ENCODE results near the gene STAC2.
"Not testable (repeated sequence)": the region's sequence is repeated elsewhere in the genome, so short reads cannot be mapped to it uniquely, and the experiment has no call there.

STAC2 gene

DNA sequence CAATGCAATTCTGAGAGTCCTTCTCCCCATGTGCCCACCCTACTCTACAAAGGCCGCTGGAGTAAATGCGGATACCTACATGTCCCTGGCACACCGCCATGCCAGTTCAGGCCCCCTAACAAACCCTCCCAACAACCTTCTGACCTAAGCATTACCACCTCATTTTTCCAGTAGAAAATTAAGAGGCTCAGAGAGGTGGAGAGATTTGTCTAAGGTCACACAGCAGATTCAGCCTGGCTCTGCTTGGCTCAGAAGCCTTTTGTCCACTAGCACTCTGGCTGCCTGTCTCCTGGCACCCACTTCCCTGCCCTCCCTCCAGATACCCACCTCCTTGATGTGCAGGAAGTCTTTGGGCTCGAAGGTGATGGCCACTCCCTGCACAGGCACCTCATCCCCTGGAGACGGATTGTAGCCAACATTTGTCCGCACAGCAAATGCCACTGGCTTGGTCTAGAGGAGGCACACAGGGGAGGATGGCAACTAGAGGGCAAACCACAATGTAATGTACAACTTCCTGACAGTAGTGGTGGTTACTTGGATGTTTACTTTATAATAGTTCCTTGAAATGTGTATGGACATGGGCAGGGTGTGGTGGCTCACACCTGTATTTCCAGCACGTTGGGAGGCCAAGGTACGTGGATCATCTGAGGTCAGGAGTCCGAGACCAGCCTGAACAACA lies 38.5 kb downstream of the STAC2 start:
- DNase-seq (ENCODE audit: low read depth in 2 of 2), result no peak

- no peak for DNase-seq (ENCODE audit: low read depth in 2 of 2)
Measured at GRCh38 chr17:39186481-39187002, 39.2 kb downstream of the STAC2 start.

GRCh38 chr17:39183720-39184119 lies 42.0 kb downstream of the STAC2 start:
- no peak for DNase-seq (ENCODE audit: low read depth in 2 of 2)

- no peak for DNase-seq (ENCODE audit: low read depth in 2 of 2)
Measured at GRCh38 chr17:39183045-39183444, 42.7 kb downstream of the STAC2 start.

GRCh38 chr17:39181303-39181702 lies 44.4 kb downstream of the STAC2 start:
- DNase-seq (ENCODE audit: low read depth in 2 of 2), result no peak

DNA sequence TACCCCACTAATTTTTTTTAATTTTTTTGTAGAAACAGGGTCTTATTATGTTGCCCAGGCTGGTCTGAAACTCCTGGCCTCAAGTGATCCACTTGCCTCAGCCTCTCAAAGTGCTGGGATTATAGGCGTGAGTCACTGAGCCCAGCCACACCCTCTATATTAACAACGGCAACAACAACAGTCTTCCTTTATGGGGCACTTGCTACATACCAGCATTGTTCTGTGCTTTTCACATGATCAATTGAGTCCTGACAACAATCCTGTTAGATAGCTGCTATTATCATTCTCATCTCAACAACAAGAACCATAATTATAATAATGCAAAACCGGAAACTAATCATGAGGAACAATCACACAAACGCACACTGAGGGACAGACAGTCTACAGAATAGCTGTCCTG lies 47.2 kb downstream of the STAC2 start:
- no peak for DNase-seq (ENCODE audit: low read depth in 2 of 2)

- DNase-seq (ENCODE audit: low read depth in 2 of 2), result no peak
Measured at GRCh38 chr17:39177256-39177655, 48.5 kb downstream of the STAC2 start.

DNA sequence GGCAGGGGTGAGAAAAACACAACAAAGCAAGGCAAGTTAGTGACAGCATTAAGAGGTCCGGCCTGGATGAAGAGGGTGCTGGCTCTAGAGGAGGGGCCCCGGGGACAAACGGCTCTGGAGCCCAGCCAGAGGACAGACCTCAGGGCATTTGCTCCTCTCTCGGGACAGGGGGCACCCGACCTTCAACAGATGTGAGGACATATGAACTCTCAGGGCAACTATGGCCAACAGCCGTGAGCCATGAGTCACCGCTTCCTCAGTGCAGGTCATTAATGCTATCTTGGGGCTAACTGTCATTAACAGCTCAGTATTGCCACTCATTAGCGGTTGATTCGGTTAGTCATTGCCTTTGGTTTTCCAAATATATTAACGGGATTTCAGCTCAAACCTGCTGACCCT lies 50.1 kb downstream of the STAC2 start:
- DNase-seq (ENCODE audit: low read depth in 2 of 2), result no peak

GRCh38 chr17:39174920-39175694 lies 50.6 kb downstream of the STAC2 start:
- peak; percentile 64 to 72 for DNase-seq (ENCODE audit: low read depth in 2 of 2)

DNA sequence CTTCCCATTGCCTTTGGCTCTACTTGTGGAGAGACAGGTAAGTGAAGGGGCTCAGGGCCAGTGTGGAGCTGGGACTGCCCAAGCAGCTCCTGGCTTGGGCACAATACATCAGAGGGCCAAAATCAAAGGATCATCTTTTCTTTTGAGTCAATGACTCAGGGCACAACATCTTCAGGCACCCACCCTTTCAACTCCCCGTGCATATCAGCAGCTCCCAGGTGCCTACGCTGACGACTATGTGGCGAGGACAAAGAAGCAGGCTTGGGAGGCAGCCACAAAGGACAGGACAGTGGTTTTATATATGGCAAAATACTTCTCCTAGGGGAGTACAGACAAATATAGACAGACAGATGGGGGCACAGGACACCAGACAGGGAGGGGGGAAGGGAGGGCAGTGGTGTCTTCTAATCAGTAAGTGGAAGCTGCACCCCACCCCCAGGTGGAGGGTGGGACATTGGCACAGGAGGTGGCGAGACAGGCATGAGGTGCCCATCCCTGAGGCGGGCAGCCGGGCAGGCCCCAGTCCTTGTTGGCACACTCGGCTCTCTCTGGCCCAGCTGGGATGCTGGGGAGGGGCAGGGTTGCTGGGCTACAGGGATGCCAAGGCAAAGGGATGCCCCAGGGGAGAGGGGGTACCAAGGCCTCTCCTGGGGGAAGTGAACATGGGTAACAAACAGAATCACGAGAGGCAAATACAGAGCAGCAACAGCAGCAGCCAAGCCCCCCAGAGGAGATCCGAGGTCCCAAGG lies 52.0 kb downstream of the STAC2 start:
- no peak for DNase-seq (ENCODE audit: low read depth in 2 of 2)

- DNase-seq (ENCODE audit: low read depth in 2 of 2), result no peak
Measured at GRCh38 chr17:39173080-39173479, 52.7 kb downstream of the STAC2 start.

DNA sequence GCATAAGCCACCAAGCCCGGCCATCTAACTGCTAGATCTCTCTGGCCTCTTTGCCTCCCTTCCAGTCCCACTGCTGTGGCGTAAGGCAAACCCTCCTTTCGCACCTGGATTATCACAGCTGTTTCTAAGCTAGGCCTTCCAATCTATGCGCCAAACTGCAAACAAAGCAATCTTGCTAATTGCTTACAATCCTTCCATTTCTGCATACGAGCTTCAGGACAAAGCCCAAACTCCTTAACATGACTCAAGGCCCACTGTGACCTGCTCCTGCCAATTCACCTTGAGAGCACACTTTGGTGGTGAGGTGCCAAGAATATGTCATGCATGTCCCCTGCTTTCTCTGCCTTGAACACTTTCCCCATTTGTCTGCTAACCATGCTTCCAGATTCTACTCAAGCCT lies 53.8 kb downstream of the STAC2 start:
- DNase-seq (ENCODE audit: low read depth in 2 of 2), result no peak

GRCh38 chr17:39170558-39170957 lies 55.2 kb downstream of the STAC2 start:
- DNase-seq (ENCODE audit: low read depth in 2 of 2), result no peak

GRCh38 chr17:39170109-39170508 lies 55.6 kb downstream of the STAC2 start:
- no peak for DNase-seq (ENCODE audit: low read depth in 2 of 2)

DNA sequence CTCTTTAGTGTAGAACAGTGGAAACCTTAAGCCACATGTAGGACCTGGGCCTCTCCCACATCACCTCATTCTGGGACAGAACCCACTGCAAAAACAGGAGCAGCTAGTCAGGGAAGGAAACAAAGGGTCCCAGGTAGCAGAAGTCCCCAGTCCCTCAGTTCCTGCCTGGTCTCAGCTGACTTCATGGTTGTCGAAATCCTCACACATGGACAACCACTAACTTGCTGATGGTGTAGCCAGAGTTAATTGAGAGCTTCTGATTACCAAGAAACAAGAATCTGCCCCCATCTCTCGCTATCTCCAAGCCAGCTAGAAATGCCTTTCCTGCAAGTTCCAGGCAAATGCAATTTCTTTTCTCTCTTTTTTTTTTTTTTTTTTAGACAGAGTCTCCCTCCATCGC lies 56.2 kb downstream of the STAC2 start:
- DNase-seq (ENCODE audit: low read depth in 2 of 2), result no peak

DNA sequence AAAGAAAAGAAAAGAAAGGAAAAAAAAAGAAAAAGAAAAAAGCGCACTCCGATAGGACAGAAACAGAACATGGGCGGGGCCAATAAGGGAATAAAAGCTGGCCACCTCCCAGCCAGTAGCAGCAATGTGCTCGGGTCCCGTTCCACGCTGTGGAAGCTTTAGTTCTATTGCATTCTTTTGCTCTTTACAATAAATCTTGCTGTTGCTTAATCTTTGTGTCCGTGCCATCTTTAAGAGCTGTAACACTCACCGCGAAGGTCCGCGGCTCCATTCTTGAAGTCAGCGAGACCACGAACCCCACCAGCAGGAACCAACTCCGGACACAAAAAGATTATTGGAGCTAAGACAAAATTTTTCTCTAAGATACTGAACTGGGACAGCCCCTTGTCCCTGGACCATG lies 56.6 kb downstream of the STAC2 start:
- DNase-seq (ENCODE audit: low read depth in 2 of 2), result no peak

DNA sequence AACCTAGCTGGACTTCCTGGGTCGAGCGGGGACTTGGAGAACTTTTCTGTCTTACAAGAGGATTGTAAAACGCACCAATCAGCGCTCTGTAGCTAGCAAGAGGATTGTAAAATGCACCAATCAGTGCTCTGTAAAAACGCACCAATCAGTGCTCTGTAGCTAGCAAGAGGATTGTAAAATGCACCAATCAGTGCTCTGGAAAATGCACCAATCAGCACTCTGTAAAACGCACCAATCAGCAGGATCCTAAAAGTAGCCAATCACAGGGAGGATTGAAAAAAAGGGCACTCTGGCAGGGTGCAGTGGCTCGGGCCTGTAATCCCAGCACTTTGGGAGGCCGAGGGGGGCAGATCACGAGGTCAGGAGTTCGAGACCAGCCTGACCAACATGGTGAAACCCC lies 57.2 kb downstream of the STAC2 start:
- DNase-seq (ENCODE audit: low read depth in 2 of 2), result not testable (repeated sequence)

- DNase-seq (ENCODE audit: low read depth in 2 of 2), result no peak
Measured at GRCh38 chr17:39167476-39167875, 58.3 kb downstream of the STAC2 start.

GRCh38 chr17:39166437-39167335 lies 59.1 kb downstream of the STAC2 start:
- no peak for DNase-seq (ENCODE audit: low read depth in 2 of 2)

DNA sequence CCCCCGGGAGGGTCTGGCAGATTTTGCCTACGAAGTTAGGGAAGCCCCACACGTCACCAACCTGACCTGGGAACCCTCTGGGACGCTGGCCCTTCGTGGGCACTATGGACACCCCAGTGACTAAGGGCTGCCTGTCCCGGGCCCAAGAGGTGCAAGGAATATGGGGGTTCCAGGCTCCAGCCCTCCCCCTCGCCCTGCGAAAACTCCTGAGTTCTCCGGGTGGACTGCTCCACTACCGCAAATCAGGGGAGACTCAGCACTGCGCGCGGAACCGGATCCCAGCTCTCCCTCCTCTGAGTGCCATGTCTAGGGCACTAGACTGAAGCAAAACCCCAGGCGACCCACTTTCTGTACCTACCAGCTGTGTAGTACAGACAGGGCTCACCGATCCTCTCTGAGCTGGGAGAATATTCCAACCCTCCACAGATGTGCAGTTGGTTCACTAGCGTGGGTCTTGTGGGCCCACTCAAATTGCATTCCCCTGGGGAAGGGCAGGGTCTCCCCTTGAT lies 59.9 kb downstream of the STAC2 start, which contains the start of gene ARL5C:
ARL5C (minus strand) TSS at position 321 of the 509 bp plus-strand sequence. CDS start 401 bp downstream, outside the sequence.
- no peak for DNase-seq (ENCODE audit: low read depth in 2 of 2)
